ENCODE results near the gene HSPB9.

HSPB9 gene

DNA sequence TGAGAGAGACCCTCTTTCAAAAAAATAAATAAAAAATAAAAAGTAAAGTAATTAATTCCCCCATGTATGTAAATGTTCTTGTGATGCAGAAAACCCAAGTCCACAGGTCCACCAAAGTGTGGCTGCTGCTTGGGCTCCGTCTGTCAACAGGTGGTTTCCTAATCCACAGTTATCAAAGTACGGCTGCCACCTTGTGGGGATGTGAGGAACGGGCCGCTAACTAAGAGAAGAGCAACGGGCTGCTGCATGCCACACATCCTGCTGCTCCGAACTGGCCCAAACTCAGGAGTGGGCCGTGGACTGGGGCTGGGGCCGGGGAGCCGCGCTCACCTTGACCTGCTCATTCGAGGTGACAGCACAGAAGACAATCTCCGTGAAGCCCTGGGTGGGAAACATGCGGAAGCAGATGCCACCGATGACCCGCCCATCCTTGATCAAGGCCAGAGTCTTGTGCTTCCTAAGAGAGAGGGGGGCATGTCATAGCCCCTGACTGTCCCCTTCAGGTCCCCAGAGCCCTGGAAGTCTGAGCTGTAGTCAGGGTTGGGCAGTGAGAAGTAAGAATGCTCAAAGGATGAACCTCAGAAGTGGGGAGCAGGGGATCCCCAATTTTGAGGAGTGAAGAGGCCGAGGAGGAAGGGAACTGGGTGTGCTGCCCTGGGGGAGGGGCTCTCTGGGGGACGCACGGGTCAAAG lies 5.8 kb upstream of the HSPB9 start (continued):
- TF ChIP-seq, protein P1, sequence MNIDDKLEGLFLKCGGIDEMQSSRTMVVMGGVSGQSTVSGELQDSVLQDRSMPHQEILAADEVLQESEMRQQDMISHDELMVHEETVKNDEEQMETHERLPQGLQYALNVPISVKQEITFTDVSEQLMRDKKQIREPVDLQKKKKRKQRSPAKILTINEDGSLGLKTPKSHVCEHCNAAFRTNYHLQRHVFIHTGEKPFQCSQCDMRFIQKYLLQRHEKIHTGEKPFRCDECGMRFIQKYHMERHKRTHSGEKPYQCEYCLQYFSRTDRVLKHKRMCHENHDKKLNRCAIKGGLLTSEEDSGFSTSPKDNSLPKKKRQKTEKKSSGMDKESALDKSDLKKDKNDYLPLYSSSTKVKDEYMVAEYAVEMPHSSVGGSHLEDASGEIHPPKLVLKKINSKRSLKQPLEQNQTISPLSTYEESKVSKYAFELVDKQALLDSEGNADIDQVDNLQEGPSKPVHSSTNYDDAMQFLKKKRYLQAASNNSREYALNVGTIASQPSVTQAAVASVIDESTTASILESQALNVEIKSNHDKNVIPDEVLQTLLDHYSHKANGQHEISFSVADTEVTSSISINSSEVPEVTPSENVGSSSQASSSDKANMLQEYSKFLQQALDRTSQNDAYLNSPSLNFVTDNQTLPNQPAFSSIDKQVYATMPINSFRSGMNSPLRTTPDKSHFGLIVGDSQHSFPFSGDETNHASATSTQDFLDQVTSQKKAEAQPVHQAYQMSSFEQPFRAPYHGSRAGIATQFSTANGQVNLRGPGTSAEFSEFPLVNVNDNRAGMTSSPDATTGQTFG (tag by site-specific recombination; IDR thresholded peaks at IDR 0.05; ENCODE audit: borderline replicate concordance) = no peak
- TF ChIP-seq, protein P2, sequence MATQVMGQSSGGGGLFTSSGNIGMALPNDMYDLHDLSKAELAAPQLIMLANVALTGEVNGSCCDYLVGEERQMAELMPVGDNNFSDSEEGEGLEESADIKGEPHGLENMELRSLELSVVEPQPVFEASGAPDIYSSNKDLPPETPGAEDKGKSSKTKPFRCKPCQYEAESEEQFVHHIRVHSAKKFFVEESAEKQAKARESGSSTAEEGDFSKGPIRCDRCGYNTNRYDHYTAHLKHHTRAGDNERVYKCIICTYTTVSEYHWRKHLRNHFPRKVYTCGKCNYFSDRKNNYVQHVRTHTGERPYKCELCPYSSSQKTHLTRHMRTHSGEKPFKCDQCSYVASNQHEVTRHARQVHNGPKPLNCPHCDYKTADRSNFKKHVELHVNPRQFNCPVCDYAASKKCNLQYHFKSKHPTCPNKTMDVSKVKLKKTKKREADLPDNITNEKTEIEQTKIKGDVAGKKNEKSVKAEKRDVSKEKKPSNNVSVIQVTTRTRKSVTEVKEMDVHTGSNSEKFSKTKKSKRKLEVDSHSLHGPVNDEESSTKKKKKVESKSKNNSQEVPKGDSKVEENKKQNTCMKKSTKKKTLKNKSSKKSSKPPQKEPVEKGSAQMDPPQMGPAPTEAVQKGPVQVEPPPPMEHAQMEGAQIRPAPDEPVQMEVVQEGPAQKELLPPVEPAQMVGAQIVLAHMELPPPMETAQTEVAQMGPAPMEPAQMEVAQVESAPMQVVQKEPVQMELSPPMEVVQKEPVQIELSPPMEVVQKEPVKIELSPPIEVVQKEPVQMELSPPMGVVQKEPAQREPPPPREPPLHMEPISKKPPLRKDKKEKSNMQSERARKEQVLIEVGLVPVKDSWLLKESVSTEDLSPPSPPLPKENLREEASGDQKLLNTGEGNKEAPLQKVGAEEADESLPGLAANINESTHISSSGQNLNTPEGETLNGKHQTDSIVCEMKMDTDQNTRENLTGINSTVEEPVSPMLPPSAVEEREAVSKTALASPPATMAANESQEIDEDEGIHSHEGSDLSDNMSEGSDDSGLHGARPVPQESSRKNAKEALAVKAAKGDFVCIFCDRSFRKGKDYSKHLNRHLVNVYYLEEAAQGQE (tag by site-specific recombination; IDR thresholded peaks at IDR 0.05) = no peak
- TF ChIP-seq ZFP69B (tag by site-specific recombination; IDR thresholded peaks at IDR 0.05) = no peak
- peak; percentile 100 for TF ChIP-seq SCRT1 (tag by site-specific recombination; IDR thresholded peaks at IDR 0.05; ENCODE audit: borderline replicate concordance)
- TF ChIP-seq ZSCAN30 (tag by site-specific recombination; IDR thresholded peaks at IDR 0.05) = 0 out of 2 replicates have a peak, but pooled peaks have one; percentile 30
- no peak for TF ChIP-seq ZNF169 (tag by site-specific recombination; IDR thresholded peaks at IDR 0.05)
- TF ChIP-seq HOXD13 (CRISPR knock-in tag; IDR thresholded peaks at IDR 0.05; ENCODE audit: borderline replicate concordance) = no peak
- no peak for TF ChIP-seq ZNF610 (tag by site-specific recombination; IDR thresholded peaks at IDR 0.05; ENCODE audit: borderline replicate concordance)
- TF ChIP-seq GLIS2 (tag by site-specific recombination; IDR thresholded peaks at IDR 0.05) = no peak
- TF ChIP-seq ZNF2 (tag by site-specific recombination; IDR thresholded peaks at IDR 0.05) = peak; percentile 66; the same call in 1 of the 2 replicates
- TF ChIP-seq ZNF549 (tag by site-specific recombination; IDR thresholded peaks at IDR 0.05) = no peak
- no peak for TF ChIP-seq PRDM1 (tag by site-specific recombination; IDR thresholded peaks at IDR 0.05)
- TF ChIP-seq SP2 (tag by site-specific recombination; IDR thresholded peaks at IDR 0.05) = no peak
- no peak for TF ChIP-seq ZNF174 (tag by site-specific recombination; IDR thresholded peaks at IDR 0.05)
- no peak for TF ChIP-seq MYNN (tag by site-specific recombination; IDR thresholded peaks at IDR 0.05; ENCODE audit: borderline replicate concordance)
- no peak for TF ChIP-seq ZNF585B (tag by site-specific recombination; IDR thresholded peaks at IDR 0.05)
- no peak for TF ChIP-seq ZBTB20 (tag by site-specific recombination; IDR thresholded peaks at IDR 0.05)
- TF ChIP-seq, protein P3, sequence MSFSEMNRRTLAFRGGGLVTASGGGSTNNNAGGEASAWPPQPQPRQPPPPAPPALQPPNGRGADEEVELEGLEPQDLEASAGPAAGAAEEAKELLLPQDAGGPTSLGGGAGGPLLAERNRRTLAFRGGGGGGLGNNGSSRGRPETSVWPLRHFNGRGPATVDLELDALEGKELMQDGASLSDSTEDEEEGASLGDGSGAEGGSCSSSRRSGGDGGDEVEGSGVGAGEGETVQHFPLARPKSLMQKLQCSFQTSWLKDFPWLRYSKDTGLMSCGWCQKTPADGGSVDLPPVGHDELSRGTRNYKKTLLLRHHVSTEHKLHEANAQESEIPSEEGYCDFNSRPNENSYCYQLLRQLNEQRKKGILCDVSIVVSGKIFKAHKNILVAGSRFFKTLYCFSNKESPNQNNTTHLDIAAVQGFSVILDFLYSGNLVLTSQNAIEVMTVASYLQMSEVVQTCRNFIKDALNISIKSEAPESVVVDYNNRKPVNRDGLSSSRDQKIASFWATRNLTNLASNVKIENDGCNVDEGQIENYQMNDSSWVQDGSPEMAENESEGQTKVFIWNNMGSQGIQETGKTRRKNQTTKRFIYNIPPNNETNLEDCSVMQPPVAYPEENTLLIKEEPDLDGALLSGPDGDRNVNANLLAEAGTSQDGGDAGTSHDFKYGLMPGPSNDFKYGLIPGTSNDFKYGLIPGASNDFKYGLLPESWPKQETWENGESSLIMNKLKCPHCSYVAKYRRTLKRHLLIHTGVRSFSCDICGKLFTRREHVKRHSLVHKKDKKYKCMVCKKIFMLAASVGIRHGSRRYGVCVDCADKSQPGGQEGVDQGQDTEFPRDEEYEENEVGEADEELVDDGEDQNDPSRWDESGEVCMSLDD (tag by site-specific recombination; IDR thresholded peaks at IDR 0.05) = peak; percentile 76
- TF ChIP-seq ZBTB17 (tag by site-specific recombination; IDR thresholded peaks at IDR 0.05) = peak; percentile 33
- TF ChIP-seq ZBTB7A (tag by site-specific recombination; IDR thresholded peaks at IDR 0.05; ENCODE audit: low read depth) = no peak
- TF ChIP-seq ZNF292 (tag by site-specific recombination; IDR thresholded peaks at IDR 0.05; ENCODE audit: borderline replicate concordance, low read depth) = no peak
- TF ChIP-seq, protein P4, sequence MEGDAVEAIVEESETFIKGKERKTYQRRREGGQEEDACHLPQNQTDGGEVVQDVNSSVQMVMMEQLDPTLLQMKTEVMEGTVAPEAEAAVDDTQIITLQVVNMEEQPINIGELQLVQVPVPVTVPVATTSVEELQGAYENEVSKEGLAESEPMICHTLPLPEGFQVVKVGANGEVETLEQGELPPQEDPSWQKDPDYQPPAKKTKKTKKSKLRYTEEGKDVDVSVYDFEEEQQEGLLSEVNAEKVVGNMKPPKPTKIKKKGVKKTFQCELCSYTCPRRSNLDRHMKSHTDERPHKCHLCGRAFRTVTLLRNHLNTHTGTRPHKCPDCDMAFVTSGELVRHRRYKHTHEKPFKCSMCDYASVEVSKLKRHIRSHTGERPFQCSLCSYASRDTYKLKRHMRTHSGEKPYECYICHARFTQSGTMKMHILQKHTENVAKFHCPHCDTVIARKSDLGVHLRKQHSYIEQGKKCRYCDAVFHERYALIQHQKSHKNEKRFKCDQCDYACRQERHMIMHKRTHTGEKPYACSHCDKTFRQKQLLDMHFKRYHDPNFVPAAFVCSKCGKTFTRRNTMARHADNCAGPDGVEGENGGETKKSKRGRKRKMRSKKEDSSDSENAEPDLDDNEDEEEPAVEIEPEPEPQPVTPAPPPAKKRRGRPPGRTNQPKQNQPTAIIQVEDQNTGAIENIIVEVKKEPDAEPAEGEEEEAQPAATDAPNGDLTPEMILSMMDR (tag by site-specific recombination; IDR thresholded peaks at IDR 0.05) = peak; percentile 80
- TF ChIP-seq SP7 (tag by site-specific recombination; IDR thresholded peaks at IDR 0.05) = 0 out of 2 replicates have a peak, but pooled peaks have one; percentile 20
- no peak for TF ChIP-seq GLI4 (tag by site-specific recombination; IDR thresholded peaks at IDR 0.05)
- no peak for TF ChIP-seq ZNF404 (tag by site-specific recombination; IDR thresholded peaks at IDR 0.05)
- no peak for TF ChIP-seq BCL11A (tag by site-specific recombination; IDR thresholded peaks at IDR 0.05; ENCODE audit: low read depth)
- TF ChIP-seq ZNF654 (tag by site-specific recombination; IDR thresholded peaks at IDR 0.05; ENCODE audit: low read depth) = peak; percentile 86
- TF ChIP-seq ZNF112 (tag by site-specific recombination; IDR thresholded peaks at IDR 0.05) = no peak
- no peak for TF ChIP-seq GLI2 (tag by site-specific recombination; IDR thresholded peaks at IDR 0.05; ENCODE audit: borderline replicate concordance, low read depth)
- no peak for TF ChIP-seq ZNF157 (tag by site-specific recombination; IDR thresholded peaks at IDR 0.05)
- no peak for TF ChIP-seq ZNF433 (tag by site-specific recombination; IDR thresholded peaks at IDR 0.05; ENCODE audit: low read depth)

Data from HEK293 (cell line).